Smooth muscle cell (in vitro differentiated cells): Measurements from ENCODE around the gene TUBGCP6. TPM values are rescaled to one million over a fixed set of nuclear protein-coding genes. Genes with fewer than 3 reads are reported as not detected.

ENCODE experiments used
- DNase-seq: peaks from one replicate; lab custom pipeline; 2025; ENCODE audit not compliant: unreplicated experiment; lab: John Stamatoyannopoulos, UW
- H2AFZ ChIP-seq: fragments of 200-600 bp; sonication (generic); 2 replicates; pipeline ENCODE4 v1.6.0; 2016; ENCODE audit warnings: antibody characterized with exemption, low read depth, mild to moderate bottlenecking
- H3F3A ChIP-seq: fragments of 200-600 bp; sonication (generic); 2 replicates; pipeline ENCODE4 v1.6.0; 2017; ENCODE audit warnings: antibody characterized with exemption, low read depth
- H3K27ac ChIP-seq: fragments of 200-600 bp; sonication (generic); 2 replicates; pipeline ENCODE4 v1.5.1; 2016; ENCODE audit warnings: low read depth, mild to moderate bottlenecking
- H3K27me3 ChIP-seq: fragments of 200-600 bp; sonication (generic); 2 replicates; pipeline ENCODE4 v1.6.1; 2016; ENCODE audit warnings: low read depth, mild to moderate bottlenecking
- H3K36me3 ChIP-seq: fragments of 200-600 bp; sonication (generic); 2 replicates; pipeline ENCODE4 v1.5.1; 2016; ENCODE audit warnings: low read depth
- H3K4me1 ChIP-seq: fragments of 200-600 bp; sonication (generic); 2 replicates; pipeline ENCODE4 v1.5.1; 2016; ENCODE audit warnings: low read depth
- H3K4me2 ChIP-seq: fragments of 200-600 bp; sonication (generic); 2 replicates; pipeline ENCODE4 v1.6.0; 2016; ENCODE audit warnings: mild to moderate bottlenecking
- H3K4me3 ChIP-seq: fragments of 200-600 bp; sonication (generic); 2 replicates; pipeline ENCODE4 v1.5.1; 2016; ENCODE audit warnings: mild to moderate bottlenecking
- H3K79me2 ChIP-seq: fragments of 200-600 bp; sonication (generic); 2 replicates; pipeline ENCODE4 v1.6.0; 2016; ENCODE audit warnings: low read depth, mild to moderate bottlenecking
- H3K9ac ChIP-seq: fragments of 200-600 bp; sonication (generic); 2 replicates; pipeline ENCODE4 v1.6.0; 2016; ENCODE audit warnings: low read depth
- H3K9me3 ChIP-seq: fragments of 200-600 bp; sonication (generic); replicated peaks from 2 replicates; pipeline ENCODE4 v1.5.1; 2016; ENCODE audit warnings: low read depth
- H4K20me1 ChIP-seq: fragments of 200-600 bp; sonication (generic); 2 replicates; pipeline ENCODE4 v1.6.0; 2016; ENCODE audit warnings: low read depth
- CTCF ChIP-seq: fragments of 200-600 bp; sonication (generic); IDR thresholded peaks from 2 replicates; pipeline ENCODE4 v1.5.1; 2017; ENCODE audit warnings: borderline replicate concordance, mild to moderate bottlenecking, antibody characterized with exemption; ENCODE audit not compliant: insufficient read depth, poor library complexity, severe bottlenecking
- WGBS: methylation state at CpG from one replicate; pipeline ENCODE4 v1.1.7; 2016; ENCODE audit warnings: low lambda C conversion rate; 5-methylcytosine and 5-hydroxymethylcytosine counted together
- polyA plus RNA-seq: library from polyadenylated mRNA; unstranded; fragments of >200 nt; fragmentation: Nextera tagmentation; extraction: Ambion mirVana; gene quantifications from 2 replicates; pipeline ENCODE4 v1.2.1, GENCODE V29; 2016
- total RNA-seq: library from RNA; depleted of rRNA; stranded (reverse); fragments of >200 nt; gene quantifications from 2 replicates; pipeline ENCODE4 v1.2.3, GENCODE V29; 2014

Gene TUBGCP6
- total and polyA plus RNA-seq, 2 experiments from 2014 or later, result 10.0 to 22.7 TPM

GRCh38 chr22:50280708-50281383 lies 36.0 kb upstream of the TUBGCP6 start:
- Histone ChIP-seq H3K4me2 (no peak overlapping the region), H3K27ac (no peak overlapping the region), H3F3A (peaks cover 2% of the 10 kb centered on the region), H3K36me3 (no peaks in the 10 kb centered on the region), H3K9me3 (no peaks in the 10 kb centered on the region), H3K9ac (no peak overlapping the region), H2AFZ (no peak overlapping the region), H3K27me3 (no peaks in the 10 kb centered on the region), H3K4me1 (no peaks in the 10 kb centered on the region), H4K20me1 (peaks cover 92% of the 10 kb centered on the region), H3K4me3 (no peak overlapping the region), H3K79me2 (peaks cover 6% of the 10 kb centered on the region)
- WGBS, result 98% methylated on average over 34 of the region's 47 CpGs
- no peak for TF ChIP-seq CTCF
- no peak for DNase-seq

- 98% methylated on average over 38 of the region's 38 CpGs for WGBS
- Histone ChIP-seq H3K79me2 (peaks cover 5% of the 10 kb centered on the region), H3K9me3 (no peaks in the 10 kb centered on the region), H3K27ac (no peak overlapping the region), H3K4me2 (no peak overlapping the region), H4K20me1 (peaks cover 95% of the 10 kb centered on the region), H3K4me3 (no peak overlapping the region), H3K27me3 (no peaks in the 10 kb centered on the region), H3K4me1 (no peaks in the 10 kb centered on the region), H3K36me3 (no peaks in the 10 kb centered on the region), H2AFZ (no peak overlapping the region), H3K9ac (no peak overlapping the region), H3F3A (peaks cover 4% of the 10 kb centered on the region)
- no peak for DNase-seq
- TF ChIP-seq CTCF, result no peak
Measured at GRCh38 chr22:50280022-50280707, 35.3 kb upstream of the TUBGCP6 start.

- no peak for DNase-seq
- H3K36me3 ChIP-seq, result no peaks in the 10 kb centered on the region
- 94% methylated on average over 24 of the region's 30 CpGs for WGBS
- H2AFZ ChIP-seq, result no peak overlapping the region
- peaks cover 92% of the 10 kb centered on the region for H4K20me1 ChIP-seq
- H3F3A ChIP-seq, result peaks cover 9% of the 10 kb centered on the region
- H3K27me3 ChIP-seq, result no peaks in the 10 kb centered on the region
- H3K27ac ChIP-seq, result no peak overlapping the region
- peaks cover 5% of the 10 kb centered on the region for H3K79me2 ChIP-seq
- no peaks in the 10 kb centered on the region for H3K9me3 ChIP-seq
- no peak for TF ChIP-seq CTCF
- no peaks in the 10 kb centered on the region for H3K4me1 ChIP-seq
- H3K4me3 ChIP-seq, result no peak overlapping the region
- no peak overlapping the region for H3K9ac ChIP-seq
- H3K4me2 ChIP-seq, result no peak overlapping the region
Measured at GRCh38 chr22:50278956-50279619, 34.3 kb upstream of the TUBGCP6 start.
